Fibroblast of skin of left biceps (primary cell): ENCODE results near the gene EFEMP1.

ENCODE experiments used
- DNase-seq, 2 experiments: peaks; one replicate each; pipeline ENCODE4 v3.0.0-alpha.2; 2013; ENCODE audit warnings: low read depth in 2 of 2

EFEMP1 gene

GRCh38 chr2:55898386-55899040, 25.1 kb downstream of the EFEMP1 start:
- no peak for DNase-seq

- no peak for DNase-seq
These were observed 26.9 kb downstream of the EFEMP1 start for GRCh38 chr2:55896633-55897032.

GRCh38 chr2:55894720-55895119, 28.9 kb downstream of the EFEMP1 start:
- DNase-seq, result no peak

GRCh38 chr2:55891671-55892094, 31.9 kb downstream of the EFEMP1 start:
- DNase-seq, result no peak

- no peak for DNase-seq
These were observed 34.6 kb downstream of the EFEMP1 start for GRCh38 chr2:55888936-55889335.

GRCh38 chr2:55887901-55888624, 35.5 kb downstream of the EFEMP1 start:
- no peak for DNase-seq

GRCh38 chr2:55887351-55887750, 36.2 kb downstream of the EFEMP1 start:
- DNase-seq, result no peak

- no peak for DNase-seq
These were observed 37.7 kb downstream of the EFEMP1 start for GRCh38 chr2:55885944-55886281.

- peak; percentile 86 to 87 for DNase-seq
These were observed 38.2 kb downstream of the EFEMP1 start for GRCh38 chr2:55885127-55885943.

- no peak for DNase-seq
These were observed 39.8 kb downstream of the EFEMP1 start for GRCh38 chr2:55883829-55884228.

GRCh38 chr2:55883357-55883756, 40.2 kb downstream of the EFEMP1 start:
- DNase-seq, result no peak

GRCh38 chr2:55882954-55883353, 40.6 kb downstream of the EFEMP1 start:
- DNase-seq, result no peak

- no peak for DNase-seq
These were observed 43.0 kb downstream of the EFEMP1 start for GRCh38 chr2:55880416-55881143.

GRCh38 chr2:55879976-55880375, 43.6 kb downstream of the EFEMP1 start:
- DNase-seq, result no peak

- DNase-seq, result peak in 1 of 2 experiments; percentile 72
These were observed 46.5 kb downstream of the EFEMP1 start for GRCh38 chr2:55877087-55877436.

- DNase-seq, result no peak
These were observed 47.0 kb downstream of the EFEMP1 start for GRCh38 chr2:55876429-55877086.

- DNase-seq, result no peak
These were observed 48.0 kb downstream of the EFEMP1 start for GRCh38 chr2:55875434-55876135.

GRCh38 chr2:55874338-55874737, 49.2 kb downstream of the EFEMP1 start:
- no peak for DNase-seq

GRCh38 chr2:55871637-55872036, 51.9 kb downstream of the EFEMP1 start:
- DNase-seq, result no peak

- peak; percentile 79 to 80 for DNase-seq
These were observed 53.8 kb downstream of the EFEMP1 start for GRCh38 chr2:55869637-55870325.
